Measurements from ENCODE around the gene TMEM145.
"Not testable (repeated sequence)": the region's sequence is repeated elsewhere in the genome, so short reads cannot be mapped to it uniquely, and the experiment has no call there.

Gene TMEM145

GRCh38 chr19:42335971-42336370, 22.9 kb downstream of the TMEM145 start:
- no peak for DNase-seq
- WGBS, result 98% methylated on average over 19 of the region's 19 CpGs
- no peak overlapping the region for H3K14ac ChIP-seq (ENCODE audit: low read length in 2 of 2)

DNA sequence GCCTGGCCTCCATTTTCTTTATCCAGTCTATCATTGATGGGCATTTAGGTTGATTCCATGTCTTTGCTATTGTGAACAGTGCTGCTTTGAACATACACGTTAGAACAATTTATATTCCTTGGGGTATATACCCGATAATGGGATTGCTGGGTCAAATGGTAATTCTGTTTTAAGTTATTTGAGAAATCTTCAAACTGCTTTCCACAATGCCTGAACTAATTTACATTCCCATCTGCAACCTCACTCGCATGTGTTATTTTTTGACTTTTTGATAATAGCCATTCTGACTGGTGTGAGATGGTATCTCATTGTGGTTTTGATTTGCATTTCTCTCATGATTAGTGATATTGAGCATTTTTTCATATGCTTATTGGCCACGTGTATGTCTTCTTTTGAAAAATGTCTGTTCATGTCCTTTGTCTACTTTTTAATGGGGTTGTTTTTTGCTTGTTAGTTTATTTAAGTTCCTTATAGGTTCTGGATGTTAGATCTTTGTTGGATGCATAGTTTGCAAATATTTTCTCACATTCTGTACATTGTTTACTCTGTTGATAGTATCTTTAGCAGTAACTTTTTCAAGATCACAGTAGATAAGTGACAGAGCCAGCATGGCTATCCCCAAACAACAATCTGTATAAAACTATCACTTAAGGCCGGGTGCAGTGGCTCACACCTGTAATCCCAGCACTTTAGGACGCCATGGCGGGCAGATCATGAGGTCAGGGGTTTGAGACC, 26.2 kb downstream of the TMEM145 start:
- H3K4me1 ChIP-seq (ENCODE audit: control insufficient read depth, insufficient read depth, low read depth, low read length); H4K91ac ChIP-seq (ENCODE audit: low read length); H3K9ac ChIP-seq (ENCODE audit: low read length); H3K14ac ChIP-seq (ENCODE audit: low read length in 2 of 2); H2BK120ac ChIP-seq (ENCODE audit: low read depth, low read length); H3K9me3 ChIP-seq (ENCODE audit: control insufficient read depth, low read length); H2AFZ ChIP-seq (ENCODE audit: low read depth, low read length); H2AK5ac ChIP-seq (ENCODE audit: low read length, severe bottlenecking); H2BK15ac ChIP-seq (ENCODE audit: low read depth, poor library complexity, severe bottlenecking); H3K23ac ChIP-seq (ENCODE audit: low read length in 2 of 2); H3K4me2 ChIP-seq (ENCODE audit: low read length, poor library complexity, severe bottlenecking); H3K18ac ChIP-seq (ENCODE audit: low read depth in 1 of 2, low read length in 2 of 2); H2BK5ac ChIP-seq (ENCODE audit: low read depth, low read length, poor library complexity, severe bottlenecking); H2BK12ac ChIP-seq (ENCODE audit: low read length in 2 of 2); DNase-seq; H4K8ac ChIP-seq (ENCODE audit: low read length); H3K4me3 ChIP-seq (ENCODE audit: insufficient read depth in 1 of 2, low read depth in 1 of 2, low read length in 2 of 2); H3K27me3 ChIP-seq (ENCODE audit: control insufficient read depth in 1 of 2, insufficient read depth in 1 of 2, low read length in 2 of 2); H3K4ac ChIP-seq (ENCODE audit: low read depth in 1 of 2, low read length in 2 of 2); H3K27ac ChIP-seq (ENCODE audit: low read length, poor library complexity, severe bottlenecking): not testable (repeated sequence)
- H3K36me3 ChIP-seq (ENCODE audit: control insufficient read depth in 1 of 2, insufficient read depth in 2 of 2, low read depth in 1 of 2, low read length in 2 of 2), result peaks cover 19 to 51% of the 10 kb centered on the region in 2 experiments
- WGBS, result 96% methylated on average over 6 of the region's 7 CpGs
- peaks cover 13% of the 10 kb centered on the region for H3K79me1 ChIP-seq (replicated peaks; ENCODE audit: low read length, poor library complexity, severe bottlenecking)

More at GRCh38 chr19:42335971-42336370, 22.9 kb downstream of the TMEM145 start:
- peaks cover 12 to 39% of the 10 kb centered on the region in 2 experiments for H3K36me3 ChIP-seq (ENCODE audit: control insufficient read depth in 1 of 2, insufficient read depth in 2 of 2, low read depth in 1 of 2, low read length in 2 of 2)
- H3K79me1 ChIP-seq (replicated peaks; ENCODE audit: low read length, poor library complexity, severe bottlenecking), result peaks cover 16% of the 10 kb centered on the region
- no peak overlapping the region for H4K8ac ChIP-seq (ENCODE audit: low read length)
- no peaks in the 10 kb centered on the region for H3K9me3 ChIP-seq (ENCODE audit: control insufficient read depth, low read length)
- H3K27ac ChIP-seq (ENCODE audit: low read length, poor library complexity, severe bottlenecking), result no peak overlapping the region
- H2AK5ac ChIP-seq (ENCODE audit: low read length, severe bottlenecking), result no peak overlapping the region
- no peaks in the 10 kb centered on the region for H3K4me1 ChIP-seq (ENCODE audit: control insufficient read depth, insufficient read depth, low read depth, low read length)
- H2BK15ac ChIP-seq (ENCODE audit: low read depth, poor library complexity, severe bottlenecking), result no peak overlapping the region
- no peak overlapping the region for H3K4me3 ChIP-seq (ENCODE audit: insufficient read depth in 1 of 2, low read depth in 1 of 2, low read length in 2 of 2)
- H2BK120ac ChIP-seq (ENCODE audit: low read depth, low read length), result no peak overlapping the region
- no peak overlapping the region for H2BK5ac ChIP-seq (ENCODE audit: low read depth, low read length, poor library complexity, severe bottlenecking)
- no peak overlapping the region for H3K9ac ChIP-seq (ENCODE audit: low read length)
- H3K4ac ChIP-seq (ENCODE audit: low read depth in 1 of 2, low read length in 2 of 2), result no peak overlapping the region
- no peaks in the 10 kb centered on the region for H3K27me3 ChIP-seq (ENCODE audit: control insufficient read depth in 1 of 2, insufficient read depth in 1 of 2, low read length in 2 of 2)
- H3K4me2 ChIP-seq (ENCODE audit: low read length, poor library complexity, severe bottlenecking), result no peak overlapping the region
- no peak overlapping the region for H2BK12ac ChIP-seq (ENCODE audit: low read length in 2 of 2)
- H3K18ac ChIP-seq (ENCODE audit: low read depth in 1 of 2, low read length in 2 of 2), result no peak overlapping the region
- no peak overlapping the region for H3K23ac ChIP-seq (ENCODE audit: low read length in 2 of 2)
- H2AFZ ChIP-seq (ENCODE audit: low read depth, low read length), result no peak overlapping the region
- H4K91ac ChIP-seq (ENCODE audit: low read length), result no peak overlapping the region

DNA sequence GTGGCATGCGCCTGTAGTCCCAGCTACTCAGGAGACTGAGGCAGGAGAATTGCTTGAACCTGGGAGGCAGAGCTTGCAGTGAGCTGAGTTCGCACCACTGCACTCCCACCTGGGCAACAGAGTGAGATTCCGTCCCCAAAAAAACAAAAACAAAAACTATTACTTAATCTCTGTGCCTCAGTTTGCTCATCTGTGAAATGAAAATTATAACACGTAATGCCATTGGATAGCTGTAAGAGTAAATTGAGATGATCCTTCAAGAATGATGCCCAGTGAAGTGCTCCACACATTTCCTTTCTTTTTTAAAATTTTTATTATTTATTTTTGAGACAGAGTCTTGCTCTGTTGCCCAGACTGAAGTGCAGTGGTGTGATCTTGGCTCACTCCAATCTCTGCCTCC, 26.8 kb downstream of the TMEM145 start:
- H3K4ac ChIP-seq (ENCODE audit: low read depth in 1 of 2, low read length in 2 of 2); H3K14ac ChIP-seq (ENCODE audit: low read length in 2 of 2); H2BK12ac ChIP-seq (ENCODE audit: low read length in 2 of 2); H4K8ac ChIP-seq (ENCODE audit: low read length); H2BK15ac ChIP-seq (ENCODE audit: low read depth, poor library complexity, severe bottlenecking); H3K9ac ChIP-seq (ENCODE audit: low read length); H3K4me2 ChIP-seq (ENCODE audit: low read length, poor library complexity, severe bottlenecking); H3K27ac ChIP-seq (ENCODE audit: low read length, poor library complexity, severe bottlenecking); H4K91ac ChIP-seq (ENCODE audit: low read length); H3K27me3 ChIP-seq (ENCODE audit: control insufficient read depth in 1 of 2, insufficient read depth in 1 of 2, low read length in 2 of 2); H3K9me3 ChIP-seq (ENCODE audit: control insufficient read depth, low read length); H3K18ac ChIP-seq (ENCODE audit: low read depth in 1 of 2, low read length in 2 of 2); H2BK5ac ChIP-seq (ENCODE audit: low read depth, low read length, poor library complexity, severe bottlenecking); H2AK5ac ChIP-seq (ENCODE audit: low read length, severe bottlenecking); H3K23ac ChIP-seq (ENCODE audit: low read length in 2 of 2); H2AFZ ChIP-seq (ENCODE audit: low read depth, low read length); H3K4me3 ChIP-seq (ENCODE audit: insufficient read depth in 1 of 2, low read depth in 1 of 2, low read length in 2 of 2); DNase-seq; H2BK120ac ChIP-seq (ENCODE audit: low read depth, low read length); H3K4me1 ChIP-seq (ENCODE audit: control insufficient read depth, insufficient read depth, low read depth, low read length): not testable (repeated sequence)
- Histone ChIP-seq H3K36me3 (ENCODE audit: control insufficient read depth in 1 of 2, insufficient read depth in 2 of 2, low read depth in 1 of 2, low read length in 2 of 2) (peaks cover 19 to 52% of the 10 kb centered on the region in 2 experiments), H3K79me1 (replicated peaks; ENCODE audit: low read length, poor library complexity, severe bottlenecking) (peaks cover 12% of the 10 kb centered on the region)
- whole genome bisulfite sequencing, result 100% methylated on average over 2 of the region's 4 CpGs

DNA sequence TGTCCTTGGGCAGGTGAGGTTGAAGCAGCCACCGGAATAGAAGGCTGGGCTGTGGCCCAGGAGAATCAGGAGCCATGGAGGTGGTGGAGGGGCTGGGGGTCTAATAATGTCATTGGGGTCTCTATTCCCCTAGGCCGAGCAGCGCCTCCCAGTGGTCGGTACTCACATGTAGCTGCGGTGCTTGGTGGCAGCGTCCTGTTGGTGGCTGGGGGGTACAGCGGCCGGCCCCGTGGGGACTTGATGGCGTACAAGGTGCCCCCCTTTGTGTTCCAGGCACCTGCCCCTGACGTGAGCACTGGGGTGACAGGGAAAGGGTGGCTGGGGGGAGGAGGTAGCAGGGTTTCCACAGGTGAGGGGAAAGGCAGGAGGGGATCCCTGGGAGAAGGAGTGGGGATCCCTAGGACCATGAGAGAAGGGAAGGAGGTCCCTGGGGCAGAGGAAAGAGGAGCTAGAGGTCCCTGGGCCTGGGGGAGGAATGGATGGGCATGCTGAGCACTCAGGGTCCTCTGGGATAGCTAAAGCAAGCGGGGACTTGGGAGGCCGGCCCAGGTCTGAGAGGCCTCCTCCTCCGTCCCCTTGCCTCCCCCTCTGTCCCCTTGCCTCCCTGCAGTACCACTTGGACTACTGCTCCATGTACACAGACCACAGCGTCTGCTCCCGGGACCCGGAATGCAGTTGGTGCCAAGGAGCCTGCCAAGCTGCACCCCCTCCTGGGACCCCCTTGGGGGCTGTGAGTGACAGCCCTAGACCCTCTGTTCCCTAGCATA, 30.4 kb downstream of the TMEM145 start:
- no peak overlapping the region for H2BK5ac ChIP-seq (ENCODE audit: low read depth, low read length, poor library complexity, severe bottlenecking)
- no peak overlapping the region for H2BK12ac ChIP-seq (ENCODE audit: low read length in 2 of 2)
- H3K36me3 ChIP-seq (ENCODE audit: control insufficient read depth in 1 of 2, insufficient read depth in 2 of 2, low read depth in 1 of 2, low read length in 2 of 2), result peaks cover 20 to 35% of the 10 kb centered on the region in 2 experiments
- H3K14ac ChIP-seq (ENCODE audit: low read length in 2 of 2), result no peak overlapping the region
- H3K4me2 ChIP-seq (ENCODE audit: low read length, poor library complexity, severe bottlenecking), result no peak overlapping the region
- H3K79me1 ChIP-seq (replicated peaks; ENCODE audit: low read length, poor library complexity, severe bottlenecking), result peaks cover 14% of the 10 kb centered on the region
- no peak overlapping the region for H4K91ac ChIP-seq (ENCODE audit: low read length)
- H2AK5ac ChIP-seq (ENCODE audit: low read length, severe bottlenecking), result no peak overlapping the region
- H2BK120ac ChIP-seq (ENCODE audit: low read depth, low read length), result no peak overlapping the region
- DNase-seq, result no peak
- no peak overlapping the region for H2AFZ ChIP-seq (ENCODE audit: low read depth, low read length)
- H3K9ac ChIP-seq (ENCODE audit: low read length), result no peak overlapping the region
- no peak overlapping the region for H2BK15ac ChIP-seq (ENCODE audit: low read depth, poor library complexity, severe bottlenecking)
- H3K27ac ChIP-seq (ENCODE audit: low read length, poor library complexity, severe bottlenecking), result no peak overlapping the region
- no peak overlapping the region for H3K23ac ChIP-seq (ENCODE audit: low read length in 2 of 2)
- peak overlapping the region in 1 of 2 experiments; percentile 9 for H3K4me3 ChIP-seq (ENCODE audit: insufficient read depth in 1 of 2, low read depth in 1 of 2, low read length in 2 of 2)
- no peak overlapping the region for H3K18ac ChIP-seq (ENCODE audit: low read depth in 1 of 2, low read length in 2 of 2)
- peaks cover 1% of the 10 kb centered on the region for H3K4me1 ChIP-seq (ENCODE audit: control insufficient read depth, insufficient read depth, low read depth, low read length)
- no peak overlapping the region for H3K4ac ChIP-seq (ENCODE audit: low read depth in 1 of 2, low read length in 2 of 2)
- H3K27me3 ChIP-seq (ENCODE audit: control insufficient read depth in 1 of 2, insufficient read depth in 1 of 2, low read length in 2 of 2), result no peaks in the 10 kb centered on the region
- H3K9me3 ChIP-seq (ENCODE audit: control insufficient read depth, low read length), result no peaks in the 10 kb centered on the region
- 89% methylated on average over 17 of the region's 17 CpGs for WGBS
- H4K8ac ChIP-seq (ENCODE audit: low read length), result no peak overlapping the region
